ENCODE results near the gene PDLIM1. TPM values are rescaled to one million over a fixed set of nuclear protein-coding genes. Genes with fewer than 3 reads are reported as not detected.

The PDLIM1 gene
- polyA plus RNA-seq, 3 donors, result 1.9 to 5.2 (median 4.8) TPM

DNA sequence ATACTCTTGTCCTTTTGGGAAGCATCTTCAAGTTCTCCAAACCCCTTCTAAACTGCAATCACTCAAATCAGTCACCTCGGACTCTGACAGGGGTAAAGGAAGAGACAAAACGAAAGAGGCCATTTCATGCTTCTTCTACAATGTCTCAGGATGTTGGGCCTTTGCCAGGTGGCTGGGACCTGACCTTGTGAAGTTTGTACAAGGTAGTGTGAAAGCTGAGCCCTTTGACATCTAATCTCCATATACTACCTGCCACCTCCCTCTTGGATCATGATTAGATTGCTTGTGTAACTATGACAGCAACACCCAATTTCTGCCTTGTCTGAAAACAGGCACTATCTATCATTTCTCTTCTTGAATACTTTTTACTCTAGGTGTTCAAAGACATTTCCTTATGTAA, 35.1 kb upstream of the PDLIM1 start:
- H3K27me3 ChIP-seq (ENCODE audit: control insufficient read depth in 2 of 2, insufficient read depth in 2 of 2, low read length in 2 of 2), result no peaks in the 10 kb centered on the region
- intact Hi-C loops (cut with micrococcal nuclease), result no loop called here
- no peaks in the 10 kb centered on the region for H3K79me2 ChIP-seq (ENCODE audit: insufficient read depth, low read length)
- H3K4me1 ChIP-seq (ENCODE audit: control insufficient read depth in 1 of 2, insufficient read depth in 2 of 2, low read length in 2 of 2), result no peaks in the 10 kb centered on the region
- WGBS (ENCODE audit: insufficient coverage), result no CpG with 5 or more reads among the region's 2 CpGs
- H3K4me1 Mint-ChIP-seq, result no peaks in the 10 kb centered on the region
- no peaks in the 10 kb centered on the region for H3K9me3 Mint-ChIP-seq
- no peaks in the 10 kb centered on the region for H3K36me3 ChIP-seq (replicated peaks in 1 of 2; ENCODE audit: control insufficient read depth in 1 of 2, insufficient read depth in 2 of 2, low read length in 2 of 2)
- H2AFZ ChIP-seq (ENCODE audit: insufficient read depth, low read depth, low read length, poor library complexity, severe bottlenecking), result no peak overlapping the region
- no peaks in the 10 kb centered on the region for H3K9me3 ChIP-seq (replicated peaks in 1 of 2; ENCODE audit: control insufficient read depth in 1 of 2, insufficient read depth in 1 of 2, low read length in 2 of 2)
- DNase-seq, result no peak
- H3K36me3 Mint-ChIP-seq, result no peaks in the 10 kb centered on the region
- H3K4me3 ChIP-seq (replicated peaks in 1 of 3; ENCODE audit: low read depth in 2 of 3, low read length in 3 of 3), result no peak overlapping the region
- H3K9ac ChIP-seq (ENCODE audit: insufficient read depth, low read length, poor library complexity, severe bottlenecking), result no peak overlapping the region
- no peaks in the 10 kb centered on the region for H4K20me1 ChIP-seq (ENCODE audit: insufficient read depth, low read length)
- no peak overlapping the region for H3K27ac ChIP-seq (ENCODE audit: low read depth in 1 of 2, low read length in 2 of 2)
- H3K4me2 ChIP-seq (replicated peaks; ENCODE audit: extremely low read depth, low read length, poor library complexity, severe bottlenecking), result no peak overlapping the region
- H3K4me3 Mint-ChIP-seq, result no peak overlapping the region
- H3K27me3 Mint-ChIP-seq (ENCODE audit: low read depth in 3 of 3), result peaks cover 1 to 5% (median 3%) of the 10 kb centered on the region in 3 donors
- TF ChIP-seq, protein P1, sequence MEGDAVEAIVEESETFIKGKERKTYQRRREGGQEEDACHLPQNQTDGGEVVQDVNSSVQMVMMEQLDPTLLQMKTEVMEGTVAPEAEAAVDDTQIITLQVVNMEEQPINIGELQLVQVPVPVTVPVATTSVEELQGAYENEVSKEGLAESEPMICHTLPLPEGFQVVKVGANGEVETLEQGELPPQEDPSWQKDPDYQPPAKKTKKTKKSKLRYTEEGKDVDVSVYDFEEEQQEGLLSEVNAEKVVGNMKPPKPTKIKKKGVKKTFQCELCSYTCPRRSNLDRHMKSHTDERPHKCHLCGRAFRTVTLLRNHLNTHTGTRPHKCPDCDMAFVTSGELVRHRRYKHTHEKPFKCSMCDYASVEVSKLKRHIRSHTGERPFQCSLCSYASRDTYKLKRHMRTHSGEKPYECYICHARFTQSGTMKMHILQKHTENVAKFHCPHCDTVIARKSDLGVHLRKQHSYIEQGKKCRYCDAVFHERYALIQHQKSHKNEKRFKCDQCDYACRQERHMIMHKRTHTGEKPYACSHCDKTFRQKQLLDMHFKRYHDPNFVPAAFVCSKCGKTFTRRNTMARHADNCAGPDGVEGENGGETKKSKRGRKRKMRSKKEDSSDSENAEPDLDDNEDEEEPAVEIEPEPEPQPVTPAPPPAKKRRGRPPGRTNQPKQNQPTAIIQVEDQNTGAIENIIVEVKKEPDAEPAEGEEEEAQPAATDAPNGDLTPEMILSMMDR (IDR thresholded peaks at IDR 0.05), result no peak
- no peak overlapping the region for H3K27ac Mint-ChIP-seq

DNA sequence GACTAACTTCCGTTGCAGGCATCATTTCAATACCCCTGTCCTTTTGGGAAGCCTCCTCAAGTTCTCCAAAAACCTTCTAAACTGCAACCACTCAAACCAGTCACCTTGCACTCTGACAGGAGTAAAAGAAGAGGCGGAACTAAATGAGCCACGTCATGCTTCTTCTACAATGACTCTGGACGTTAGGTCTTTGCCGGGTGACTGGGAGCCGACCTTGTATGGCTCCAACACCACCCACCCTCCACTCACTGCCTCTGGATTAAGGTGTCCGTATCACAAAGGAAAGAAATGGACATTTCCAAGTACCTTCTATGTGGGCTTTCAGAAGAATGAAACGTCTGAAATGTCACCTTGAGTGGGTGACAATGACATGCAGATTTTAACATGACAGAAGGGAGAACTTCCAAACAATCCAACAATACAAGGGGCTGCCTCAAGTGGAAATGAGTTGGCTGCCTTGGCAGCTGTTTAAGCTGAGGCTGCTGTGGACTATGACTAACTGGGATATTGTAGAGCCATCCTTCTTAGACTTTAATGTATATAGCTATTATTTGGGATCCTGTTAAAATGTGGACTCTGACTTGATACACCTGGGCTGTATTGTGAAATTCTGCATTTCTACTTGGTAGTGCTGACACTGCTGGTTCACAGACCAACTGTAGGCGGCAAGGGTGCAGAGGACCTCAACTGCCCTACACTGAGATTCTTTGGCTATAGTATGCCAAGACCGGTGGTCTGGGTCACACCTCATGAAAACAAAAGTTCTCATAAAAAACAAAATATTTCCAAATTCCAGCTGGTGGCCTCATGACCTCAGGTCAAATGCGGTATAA, 33.8 kb upstream of the PDLIM1 start:
- intact Hi-C loops (cut with micrococcal nuclease), result no loop called here
- Histone ChIP-seq H3K27me3 (ENCODE audit: control insufficient read depth in 2 of 2, insufficient read depth in 2 of 2, low read length in 2 of 2) (no peaks in the 10 kb centered on the region), H3K36me3 (replicated peaks in 1 of 2; ENCODE audit: control insufficient read depth in 1 of 2, insufficient read depth in 2 of 2, low read length in 2 of 2) (no peaks in the 10 kb centered on the region)

More for the DNA sequence above, 33.8 kb upstream of the PDLIM1 start:
- H3K27ac Mint-ChIP-seq, result no peak overlapping the region
- Histone ChIP-seq H3K4me1 (ENCODE audit: control insufficient read depth in 1 of 2, insufficient read depth in 2 of 2, low read length in 2 of 2) (no peaks in the 10 kb centered on the region), H3K79me2 (ENCODE audit: insufficient read depth, low read length) (no peaks in the 10 kb centered on the region), H3K9me3 (replicated peaks in 1 of 2; ENCODE audit: control insufficient read depth in 1 of 2, insufficient read depth in 1 of 2, low read length in 2 of 2) (no peaks in the 10 kb centered on the region), H2AFZ (ENCODE audit: insufficient read depth, low read depth, low read length, poor library complexity, severe bottlenecking) (no peak overlapping the region), H3K4me2 (replicated peaks; ENCODE audit: extremely low read depth, low read length, poor library complexity, severe bottlenecking) (no peak overlapping the region), H3K27ac (ENCODE audit: low read depth in 1 of 2, low read length in 2 of 2) (no peak overlapping the region), H4K20me1 (ENCODE audit: insufficient read depth, low read length) (no peaks in the 10 kb centered on the region), H3K4me3 (replicated peaks in 1 of 3; ENCODE audit: low read depth in 2 of 3, low read length in 3 of 3) (no peak overlapping the region), H3K9ac (ENCODE audit: insufficient read depth, low read length, poor library complexity, severe bottlenecking) (no peak overlapping the region)
- peaks cover 0 to 3% (median 0%) of the 10 kb centered on the region in 7 donors for H3K9me3 Mint-ChIP-seq
- H3K36me3 Mint-ChIP-seq, result no peaks in the 10 kb centered on the region
- no peaks in the 10 kb centered on the region for H3K4me1 Mint-ChIP-seq
- H3K4me3 Mint-ChIP-seq, result no peak overlapping the region
- H3K27me3 Mint-ChIP-seq (ENCODE audit: low read depth in 3 of 3), result peaks cover 0 to 10% (median 3%) of the 10 kb centered on the region in 3 donors
- DNase-seq, result no peak
- WGBS (ENCODE audit: insufficient coverage), result 87% methylated on average over 5 of the region's 11 CpGs
- TF ChIP-seq, protein P1 (IDR thresholded peaks at IDR 0.05), result no peak

Data from CD14-positive monocyte (primary cell).